HG03139 (cell line): ENCODE results near the gene GLYATL1B.
"Not testable (repeated sequence)": the region's sequence is repeated elsewhere in the genome, so short reads cannot be mapped to it uniquely, and the experiment has no call there.

Experiments used
- ATAC-seq: cut with Tn5 transposase; IDR thresholded peaks from one replicate; pipeline ENCODE4 v1.9.1; 2021; ENCODE audit not compliant: unreplicated experiment

GLYATL1B gene, protein sequence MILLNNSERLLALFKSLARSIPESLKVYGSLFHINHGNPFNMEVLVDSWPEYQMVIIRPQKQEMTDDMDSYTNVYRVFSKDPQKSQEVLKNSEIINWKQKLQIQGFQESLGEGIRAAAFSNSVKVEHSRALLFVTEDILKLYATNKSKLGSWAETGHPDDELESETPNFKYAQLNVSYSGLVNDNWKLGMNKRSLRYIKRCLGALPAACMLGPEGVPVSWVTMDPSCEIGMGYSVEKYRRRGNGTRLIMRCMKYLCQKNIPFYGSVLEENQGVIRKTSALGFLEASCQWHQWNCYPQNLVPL

GRCh38 chr11:59086007-59086406, at the start of gene GLYATL1B:
Gene GLYATL1B, plus strand, starts transcription at chr11:59086307. Its CDS starts 0 bp downstream, at chr11:59086307.
- ATAC-seq = not testable (repeated sequence)

DNA sequence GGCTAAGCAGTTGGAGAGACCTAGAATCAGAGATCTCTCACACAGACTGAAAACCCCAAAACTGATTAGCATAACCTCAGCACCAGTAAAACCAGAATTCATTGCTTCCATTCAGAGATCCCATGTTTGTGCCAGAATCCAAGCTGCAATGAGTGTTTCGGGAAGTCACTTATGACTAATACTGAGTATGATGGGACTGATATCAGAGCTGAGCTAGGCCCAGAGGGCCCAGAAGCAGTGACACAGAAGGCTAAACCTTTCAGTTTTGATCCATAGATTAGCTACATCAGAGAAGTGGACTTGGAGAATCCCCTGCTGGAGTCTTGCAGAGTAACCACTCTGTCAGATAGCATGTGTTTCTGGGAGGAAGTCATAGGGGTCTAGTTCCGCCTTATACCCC, 49.6 kb upstream of the GLYATL1B start:
- ATAC-seq = not testable (repeated sequence)

DNA sequence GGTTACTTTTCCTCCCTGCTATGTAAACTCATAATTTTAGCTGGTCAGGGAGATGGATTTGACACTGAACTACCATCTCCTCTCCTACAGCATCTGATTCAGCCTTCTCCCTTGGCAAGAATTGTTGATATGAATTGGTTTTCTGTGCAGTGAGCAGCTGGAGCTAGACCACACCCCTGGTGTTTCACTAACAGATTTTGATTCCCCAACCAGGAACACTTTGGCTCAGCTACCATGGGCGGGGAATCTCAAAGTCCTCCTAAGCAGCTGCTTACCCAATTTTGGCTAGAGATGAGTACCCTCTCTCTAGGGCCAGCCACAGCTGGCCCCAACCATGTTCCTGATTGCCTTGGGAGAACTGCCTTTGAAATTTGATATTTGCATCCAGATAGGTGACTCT, 48.7 kb upstream of the GLYATL1B start:
- ATAC-seq = not testable (repeated sequence)

- no peak for ATAC-seq
Measured at GRCh38 chr11:59040607-59041006, 45.5 kb upstream of the GLYATL1B start.

DNA sequence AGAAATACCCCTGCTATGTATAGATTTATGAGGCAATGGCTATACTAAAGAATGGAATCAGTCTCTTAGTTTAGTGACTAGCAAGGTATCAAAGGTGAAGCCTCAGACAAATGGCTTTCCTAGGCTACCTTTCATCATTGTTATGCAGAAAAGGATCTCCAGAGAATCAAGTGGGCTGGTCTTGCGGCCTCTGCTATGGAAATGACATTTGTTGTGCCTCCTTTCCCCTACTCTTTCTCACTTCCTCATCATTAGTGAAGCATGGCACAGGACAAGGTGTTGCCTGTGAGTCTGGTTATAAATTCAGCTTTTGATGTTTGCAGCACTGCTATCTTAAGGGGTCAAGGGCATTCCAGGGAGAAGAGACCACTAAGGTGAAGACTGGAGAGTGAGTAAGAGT, 34.7 kb upstream of the GLYATL1B start:
- ATAC-seq = peak; percentile 85

DNA sequence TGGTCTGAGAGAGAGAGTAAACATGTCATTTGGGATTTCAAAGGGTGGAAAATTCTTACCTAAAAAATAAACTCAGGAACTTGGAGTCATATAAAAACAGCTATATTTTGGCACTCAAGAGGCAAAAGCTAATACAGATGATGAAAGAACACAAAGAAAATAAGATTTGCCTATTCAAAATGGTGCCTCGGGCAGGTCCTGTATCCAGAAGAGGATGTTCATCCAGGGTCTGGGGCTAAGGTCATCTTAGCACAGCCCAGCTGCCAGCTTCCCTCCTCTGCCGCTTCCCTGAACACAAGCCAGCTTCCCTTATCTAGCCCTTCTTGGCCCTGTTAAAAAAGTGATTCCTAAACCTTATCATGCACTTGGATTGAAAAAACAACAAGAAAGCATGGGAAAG, 33.8 kb upstream of the GLYATL1B start:
- ATAC-seq = not testable (repeated sequence)

GRCh38 chr11:59053387-59053786, 32.7 kb upstream of the GLYATL1B start:
- peak; percentile 49 for ATAC-seq

DNA sequence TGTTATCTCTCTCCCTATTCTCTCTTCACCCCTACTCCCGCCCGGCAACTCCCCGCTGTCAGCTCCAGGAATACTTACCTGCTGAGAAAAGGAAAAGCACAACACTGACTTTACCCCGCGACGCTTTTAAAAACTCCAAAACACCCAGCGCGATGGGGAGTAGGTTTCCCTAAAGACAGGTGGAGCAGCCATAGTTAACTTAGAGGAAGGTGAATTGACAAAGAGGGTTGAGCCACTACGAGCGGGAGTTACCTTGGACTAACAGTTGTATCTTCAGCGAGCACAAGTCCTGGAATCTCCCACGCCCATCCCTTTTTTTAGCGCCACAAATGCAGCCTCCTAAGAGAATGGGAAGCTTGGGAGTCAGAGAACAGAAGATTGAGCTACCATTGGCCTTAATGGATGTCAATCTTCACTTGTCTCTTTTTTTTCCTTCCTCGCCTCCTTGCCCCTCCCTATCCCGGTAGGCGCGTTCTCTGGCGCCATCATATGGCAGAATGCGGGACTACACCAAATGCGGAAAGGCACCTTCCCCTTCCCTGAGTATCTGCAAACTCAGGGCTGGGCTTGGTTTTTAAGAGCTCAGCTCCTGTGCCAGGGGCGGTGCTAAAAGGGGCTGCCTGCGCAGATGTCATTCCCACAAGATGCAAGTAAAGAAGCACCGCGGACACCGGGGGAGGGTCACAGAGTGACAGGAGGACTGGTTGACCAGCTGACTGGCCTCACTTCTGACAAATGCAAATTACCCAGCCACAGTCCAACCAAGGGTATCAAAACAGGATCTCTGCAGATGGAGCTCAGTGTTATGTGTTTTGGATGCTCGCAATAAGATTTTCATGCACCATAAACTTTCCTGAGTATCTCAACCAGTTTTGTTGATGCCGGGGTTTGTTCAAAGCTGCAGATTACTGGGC, 27.7 kb upstream of the GLYATL1B start:
- peak; percentile 86 for ATAC-seq

- not testable (repeated sequence) for ATAC-seq
Measured at GRCh38 chr11:59060096-59060495, 26.0 kb upstream of the GLYATL1B start.

DNA sequence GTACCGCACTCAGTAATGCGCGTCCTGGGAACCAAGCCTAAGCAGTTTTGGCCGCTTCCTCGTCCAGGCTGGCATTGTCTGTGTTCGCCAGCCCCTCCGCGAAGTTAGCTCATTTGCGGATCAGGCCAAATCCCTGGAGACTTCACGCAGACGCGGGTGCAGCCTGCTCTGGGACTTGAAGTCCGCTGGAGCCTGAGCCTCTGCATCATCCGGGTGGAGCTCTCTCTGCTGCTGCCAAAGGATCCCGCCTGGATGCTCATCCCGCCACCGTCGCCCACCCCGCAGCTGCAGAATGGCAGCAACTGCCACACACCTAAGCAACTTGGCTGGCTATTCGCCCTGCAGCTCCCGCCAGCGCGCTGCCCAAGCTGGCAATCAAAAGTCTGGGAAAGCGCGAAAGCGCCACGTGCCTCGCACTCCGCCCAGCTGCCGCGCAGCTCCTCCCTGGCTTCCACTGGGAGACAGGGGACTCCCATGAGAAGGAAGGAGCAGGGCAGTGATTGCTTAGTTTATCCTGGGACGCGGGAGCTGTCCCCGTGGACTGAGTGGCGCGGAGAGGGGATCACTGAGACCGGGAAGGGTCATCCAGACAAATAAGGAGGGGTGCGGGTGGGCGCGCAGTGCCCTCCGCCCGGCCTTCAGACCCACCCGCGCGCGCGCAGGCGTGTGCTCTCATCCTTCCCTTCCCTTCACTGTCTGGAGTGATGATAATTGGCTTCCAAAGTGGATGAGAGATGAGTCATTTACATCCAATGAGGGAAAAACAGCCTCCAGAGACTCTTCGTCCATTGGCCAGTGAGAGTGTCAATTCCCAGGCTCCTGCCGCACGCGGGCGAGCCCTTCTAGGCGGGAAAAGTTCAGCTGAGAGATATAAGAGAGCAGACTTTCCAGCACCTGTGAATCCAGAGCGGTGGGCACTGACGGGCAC, 23.2 kb upstream of the GLYATL1B start:
- no peak for ATAC-seq

GRCh38 chr11:59063996-59064727, 21.9 kb upstream of the GLYATL1B start:
- not testable (repeated sequence) for ATAC-seq

DNA sequence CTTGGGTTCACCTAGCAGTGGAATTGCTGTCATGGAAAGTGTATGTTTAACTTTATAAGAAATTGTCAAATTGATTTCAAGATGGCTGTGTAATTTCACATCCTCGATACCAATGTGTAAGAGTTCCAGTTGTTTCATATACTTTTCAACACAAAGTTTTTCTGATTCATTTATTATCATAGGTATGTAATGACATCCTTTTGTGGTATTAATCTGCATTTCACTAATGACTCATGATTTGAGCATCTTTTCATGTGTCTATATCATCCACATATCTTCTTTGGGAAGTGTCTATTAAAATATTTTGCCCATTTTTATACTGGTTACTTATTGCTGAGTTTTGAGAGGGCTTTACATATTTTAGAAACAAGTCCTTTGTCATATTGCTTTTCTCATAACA, 17.0 kb upstream of the GLYATL1B start:
- ATAC-seq = no peak

DNA sequence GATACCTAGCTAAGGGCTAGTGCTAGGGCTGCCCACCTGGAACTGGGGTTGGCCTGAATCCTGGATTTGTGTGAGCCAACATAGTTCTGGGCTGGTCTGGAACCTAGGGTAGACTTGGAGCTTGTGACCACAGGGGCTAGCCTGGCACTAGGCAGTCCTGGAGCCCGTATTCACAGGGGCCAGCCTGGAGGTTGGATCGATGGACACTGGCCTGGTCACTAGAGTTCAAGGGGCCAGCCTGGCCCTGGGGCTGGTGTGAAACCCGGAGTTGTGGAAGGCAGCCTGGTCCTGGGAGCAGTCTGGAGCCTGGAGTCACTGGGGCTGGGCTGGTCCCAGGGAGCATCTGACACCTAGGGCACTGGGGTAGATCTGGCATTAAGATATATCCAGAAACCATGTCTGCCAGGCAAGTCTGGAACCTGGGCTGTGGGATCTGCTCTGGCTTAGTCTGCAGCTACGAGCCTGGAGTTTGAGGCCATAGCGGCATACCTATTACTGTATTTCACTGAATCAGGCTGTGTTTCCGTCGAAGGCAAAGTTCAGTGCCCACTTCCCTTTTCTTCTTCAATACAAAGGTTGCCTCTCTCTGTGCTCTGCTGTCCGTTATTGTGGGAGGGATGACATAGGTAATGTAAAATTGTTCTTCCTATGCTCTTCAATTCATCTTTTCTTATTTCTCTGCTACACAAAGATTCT, 9.1 kb upstream of the GLYATL1B start:
- ATAC-seq = peak; percentile 94

DNA sequence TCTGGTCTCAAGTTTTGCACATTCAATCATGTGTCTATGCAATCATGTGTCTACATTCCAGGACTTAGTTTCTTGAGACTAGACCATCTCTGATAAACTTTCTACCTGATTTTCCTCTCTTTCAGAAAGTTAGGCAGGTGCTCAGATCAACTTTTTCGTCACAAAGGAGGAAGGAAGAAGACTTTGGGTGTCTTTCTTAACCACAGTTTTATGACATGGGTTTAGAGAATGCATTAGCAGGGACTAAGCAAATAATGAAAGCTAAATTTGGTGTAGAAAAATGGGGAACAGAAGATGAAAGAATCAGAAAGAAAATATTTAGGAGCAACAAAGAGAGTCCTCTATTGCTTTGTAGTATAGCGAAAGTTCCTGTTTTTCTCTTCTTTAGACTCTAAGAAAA, 7.7 kb upstream of the GLYATL1B start:
- no peak for ATAC-seq

DNA sequence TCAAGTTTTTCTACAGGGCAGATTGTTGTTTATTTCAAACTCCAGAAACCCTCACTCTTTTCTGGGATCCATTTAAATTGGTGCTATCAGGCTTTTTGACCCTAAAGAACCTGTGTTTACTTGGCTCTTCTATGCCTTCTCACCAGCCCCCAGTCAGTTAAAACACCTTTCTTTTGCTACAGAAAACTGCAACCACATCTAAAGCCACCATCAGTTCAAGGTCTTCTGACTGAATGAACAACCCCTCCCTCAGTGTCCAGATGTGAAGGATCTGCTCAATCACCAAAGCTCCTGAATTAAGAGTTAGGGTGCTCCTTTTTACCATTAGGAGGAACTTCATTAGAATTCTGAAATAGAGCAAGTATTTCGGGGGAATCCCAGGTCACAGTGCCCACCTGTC, 7.0 kb upstream of the GLYATL1B start:
- ATAC-seq = no peak

- not testable (repeated sequence) for ATAC-seq
Measured at GRCh38 chr11:59080421-59080820, 5.7 kb upstream of the GLYATL1B start.

DNA sequence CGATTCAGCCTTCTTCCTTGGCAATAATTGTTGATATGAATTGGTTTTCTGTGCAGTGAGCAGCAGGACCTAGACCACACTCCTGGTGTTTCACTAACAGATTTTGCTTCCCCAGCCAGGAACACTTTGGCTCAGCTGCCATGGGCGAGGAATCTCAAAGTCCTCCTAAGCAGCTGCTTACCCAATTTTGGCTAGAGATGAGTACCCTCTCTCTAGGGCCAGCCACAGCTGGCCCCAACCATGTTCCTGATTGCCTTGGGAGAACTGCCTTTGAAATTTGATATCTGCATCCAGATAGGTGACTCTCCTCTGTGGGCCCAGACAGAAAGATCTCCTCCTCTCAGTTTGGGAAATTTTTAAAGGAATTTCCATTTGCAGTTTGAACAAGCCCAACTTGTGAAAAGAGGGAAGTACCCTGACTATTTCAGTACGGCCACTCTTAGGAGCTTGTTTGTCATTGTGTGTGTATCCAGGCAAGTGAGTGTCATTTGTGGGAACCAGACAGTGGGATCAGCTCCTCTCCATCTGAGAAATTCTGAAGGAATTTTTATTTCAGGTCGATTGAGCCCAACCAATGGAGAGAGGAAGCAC, 4.6 kb upstream of the GLYATL1B start:
- not testable (repeated sequence) for ATAC-seq

DNA sequence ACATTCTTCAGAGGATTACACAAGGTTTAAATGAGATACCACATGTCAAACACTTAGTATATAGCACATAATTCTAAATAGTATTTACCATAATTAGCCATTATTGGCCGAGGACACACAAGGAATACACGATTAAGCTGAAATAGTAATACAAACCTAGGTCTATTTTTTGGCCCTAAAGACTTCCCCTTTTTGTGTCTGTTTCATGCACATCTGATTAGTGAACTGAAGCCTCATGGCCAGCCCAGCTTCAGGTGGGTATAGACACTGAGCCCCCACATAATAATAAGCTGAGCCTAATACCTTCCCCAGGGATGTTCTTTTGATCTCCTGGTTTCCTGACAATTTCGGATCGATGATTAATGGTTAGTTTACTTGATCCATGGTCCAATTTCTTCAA, 2.1 kb downstream of the GLYATL1B start:
- ATAC-seq = no peak

- not testable (repeated sequence) for ATAC-seq
Measured at GRCh38 chr11:59093576-59093975, 7.5 kb downstream of the GLYATL1B start.
